GM21529 (cell line): ENCODE data around the gene THAP10.
A peak's percentile ranks its signal among the peaks of the same experiment; 100 is the strongest.
"Not testable (repeated sequence)": the region's sequence is repeated elsewhere in the genome, so short reads cannot be mapped to it uniquely, and the experiment has no call there.

Experiments used
- ATAC-seq: cut with Tn5 transposase; IDR thresholded peaks from one replicate; pipeline ENCODE4 v1.9.1; 2021; ENCODE audit not compliant: unreplicated experiment

Gene THAP10

DNA sequence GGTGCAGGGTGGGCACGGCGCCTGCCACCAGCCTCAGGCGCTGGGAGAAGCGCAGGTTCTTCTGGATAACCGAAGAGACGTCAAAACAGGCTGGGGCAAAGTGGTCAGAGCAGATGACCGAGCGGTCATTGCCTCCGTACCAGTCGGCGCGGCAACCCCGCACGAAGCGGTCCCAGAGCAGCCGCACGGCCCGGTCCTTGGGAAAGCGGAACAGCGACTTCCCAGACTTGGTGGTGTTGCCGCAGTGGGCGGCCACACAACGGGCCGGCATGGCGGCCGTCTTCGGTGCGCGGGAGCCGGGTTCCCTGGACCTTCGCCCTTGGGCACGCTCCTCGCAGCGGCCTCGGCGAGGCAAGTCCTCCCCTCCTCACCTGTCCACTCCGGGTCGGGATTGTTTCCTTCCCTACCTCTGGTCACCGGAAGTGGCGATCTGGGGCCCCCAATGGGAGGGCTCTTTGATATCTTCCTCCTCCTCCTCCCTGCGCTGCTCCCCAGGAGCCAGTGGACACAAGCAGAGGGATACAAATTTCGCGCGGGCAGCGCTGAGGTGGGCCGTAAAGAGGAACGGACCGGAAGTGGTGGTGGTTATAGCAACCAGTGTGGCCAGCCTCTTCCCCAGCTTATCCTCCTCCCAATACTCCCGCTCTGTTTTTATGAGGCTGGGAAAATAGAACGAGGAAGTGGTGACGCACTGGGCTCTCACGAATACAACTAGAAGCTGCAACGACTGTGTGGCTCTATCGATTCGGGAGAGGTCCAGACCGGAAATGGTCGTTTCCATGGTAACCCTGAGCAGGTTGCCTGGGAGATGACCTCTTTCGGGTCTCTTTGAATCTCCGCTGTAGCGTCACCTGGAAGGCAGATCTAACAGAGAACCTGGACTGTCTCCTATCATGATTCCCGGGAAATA is at the start of gene THAP10, which contains the start of gene LRRC49:
Gene THAP10, minus strand, starts transcription at position 432 of the 910 bp plus-strand sequence. Its CDS starts 161 bp downstream, at position 271.
Gene LRRC49, plus strand, starts transcription at position 825 of the 910 bp plus-strand sequence. Its CDS starts 69 bp downstream, at position 894.
- ATAC-seq = peak; percentile 74

DNA sequence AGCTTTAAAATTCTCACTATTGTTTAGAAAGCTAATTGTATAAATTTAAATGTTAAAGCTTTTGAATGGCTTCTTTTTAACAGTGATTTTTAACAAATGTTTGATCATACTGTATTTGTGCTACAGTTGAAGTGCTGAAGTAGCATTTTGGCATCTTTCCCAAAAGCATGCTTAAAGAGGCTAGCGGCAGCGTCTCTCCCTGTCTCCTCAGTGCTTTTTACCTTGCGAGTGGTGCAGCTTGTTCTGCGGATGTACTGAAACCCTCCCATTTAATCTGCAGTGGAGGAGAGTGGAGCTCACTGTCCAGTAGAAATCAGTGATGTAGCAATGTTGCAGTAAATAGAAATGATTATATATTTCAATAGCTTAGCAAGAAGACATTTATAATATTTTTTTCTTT is 44.1 kb upstream of the THAP10 start:
- ATAC-seq = no peak

DNA sequence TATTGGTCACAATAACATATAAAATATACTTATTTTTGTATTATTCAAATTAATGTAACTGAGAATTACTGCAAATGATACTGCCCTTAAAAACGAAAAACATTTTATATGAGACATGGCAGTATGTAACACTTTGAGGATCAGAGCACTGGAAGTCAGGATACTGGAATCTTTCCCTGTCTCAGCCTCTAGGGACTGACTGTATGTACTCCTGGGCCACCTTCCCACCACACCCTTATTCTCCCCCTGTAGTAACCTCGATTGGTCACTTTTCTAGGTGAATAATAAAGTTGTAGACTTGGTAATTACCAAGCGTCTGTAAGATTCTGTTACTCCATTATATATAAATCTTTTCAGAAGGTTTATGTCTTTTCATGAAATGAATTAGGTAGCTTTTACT is 43.4 kb upstream of the THAP10 start:
- ATAC-seq = no peak

DNA sequence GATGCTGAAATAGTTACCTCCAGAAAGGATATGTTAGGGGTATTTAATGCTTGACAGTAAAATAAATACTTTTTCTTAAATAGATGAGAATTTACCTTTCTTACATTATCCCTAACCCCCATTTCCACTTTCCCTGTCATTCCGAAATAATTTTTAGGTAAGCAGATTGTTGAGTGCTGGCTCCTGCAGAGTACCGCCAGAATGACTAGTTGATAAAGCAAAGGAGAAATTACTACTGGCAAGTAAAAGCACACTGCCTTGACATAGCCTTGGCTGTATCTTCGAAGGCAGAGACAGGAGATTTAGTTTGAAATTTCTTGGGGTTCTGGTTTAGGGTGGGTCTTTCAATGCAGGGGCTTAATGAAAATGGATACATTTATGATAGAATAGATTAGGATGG is 41.2 kb upstream of the THAP10 start:
- no peak for ATAC-seq

DNA sequence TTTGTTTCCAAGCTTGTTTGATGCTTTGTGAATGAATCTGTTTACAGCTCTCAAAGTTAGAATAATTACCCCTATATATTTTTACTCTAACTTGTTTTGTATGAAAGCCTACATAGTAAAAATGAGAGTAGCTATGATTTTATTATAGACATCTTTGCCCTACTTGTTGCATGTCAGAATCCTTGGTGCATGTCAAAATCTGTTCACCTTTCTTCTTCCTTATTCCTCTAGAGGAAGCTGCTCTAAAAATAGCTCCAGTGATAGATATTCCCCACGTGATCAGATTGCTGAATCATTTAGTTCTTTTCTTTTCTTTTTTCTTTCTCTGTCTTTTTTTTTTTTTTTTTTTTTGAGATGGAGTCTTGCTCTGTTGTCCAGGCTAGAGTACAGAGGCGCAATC is 40.2 kb upstream of the THAP10 start:
- ATAC-seq = no peak

DNA sequence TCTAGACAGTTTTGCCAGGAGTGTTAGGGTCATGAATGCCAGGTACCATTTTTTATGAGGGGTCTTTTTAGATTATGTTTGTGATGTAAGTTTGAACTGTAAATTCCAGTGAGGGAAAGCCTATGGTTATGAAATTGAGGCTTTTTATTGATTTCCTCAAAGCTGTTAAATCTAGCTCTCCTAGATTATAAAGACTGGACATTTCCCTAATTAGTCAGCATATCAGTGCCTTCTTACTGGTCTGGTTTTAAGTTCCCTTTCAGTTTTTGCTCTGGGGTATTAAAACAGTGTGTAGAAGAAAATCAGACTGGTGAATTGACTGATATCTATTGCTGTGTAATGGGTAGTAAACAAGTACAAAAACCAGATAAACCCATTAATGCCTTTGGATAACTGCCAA is 39.6 kb upstream of the THAP10 start:
- ATAC-seq = no peak

DNA sequence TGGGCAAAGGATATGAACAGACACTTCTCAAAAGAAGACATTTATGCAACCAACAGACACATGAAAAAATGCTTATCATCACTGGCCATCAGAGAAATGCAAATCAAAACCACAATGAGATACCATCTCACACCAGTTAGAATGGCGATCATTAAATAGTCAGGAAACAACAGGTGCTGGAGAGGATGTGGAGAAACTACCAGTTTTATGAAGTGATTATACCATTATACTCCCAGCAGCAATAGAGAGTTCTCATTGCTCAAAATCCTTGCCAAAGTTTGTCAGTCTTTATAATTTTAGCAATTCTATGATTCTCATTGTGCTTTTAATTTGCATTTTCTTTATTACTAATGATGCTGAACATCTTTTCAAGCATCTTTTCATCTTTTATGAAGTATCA is 34.7 kb upstream of the THAP10 start:
- ATAC-seq = not testable (repeated sequence)

DNA sequence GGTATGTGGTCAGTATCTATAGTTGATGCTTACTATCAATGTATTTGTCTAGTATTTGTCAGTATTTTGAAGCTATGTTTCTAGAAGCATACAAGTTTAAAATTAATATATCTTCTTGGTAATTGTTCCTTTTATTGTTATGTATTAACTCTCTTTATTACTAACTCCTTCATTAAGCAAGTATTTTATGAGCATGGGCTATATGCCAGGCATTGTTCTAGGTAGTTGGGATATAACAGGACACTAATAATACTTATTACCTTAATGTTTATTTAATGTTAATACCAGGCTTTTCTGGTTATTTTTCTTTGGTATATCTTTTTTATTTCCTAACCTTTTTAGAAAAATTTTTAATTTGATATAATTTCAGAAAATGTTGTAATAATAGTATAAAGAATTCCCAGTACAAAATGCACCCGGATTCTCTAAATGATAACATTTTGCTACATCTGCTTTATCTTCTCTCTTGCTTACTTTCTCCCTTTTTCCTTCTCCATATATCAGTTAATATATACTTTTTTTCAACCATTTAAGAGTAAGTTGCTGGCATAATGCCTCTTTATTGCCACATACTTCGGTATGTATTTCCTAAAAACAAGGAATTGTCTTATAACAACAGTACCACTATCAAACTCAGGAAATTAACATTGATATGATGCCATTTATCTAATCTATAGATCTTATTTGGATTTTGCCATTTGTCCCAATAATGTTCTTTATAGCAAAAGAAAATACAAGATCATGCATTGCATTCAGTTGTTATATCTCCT is 31.3 kb upstream of the THAP10 start:
- no peak for ATAC-seq

DNA sequence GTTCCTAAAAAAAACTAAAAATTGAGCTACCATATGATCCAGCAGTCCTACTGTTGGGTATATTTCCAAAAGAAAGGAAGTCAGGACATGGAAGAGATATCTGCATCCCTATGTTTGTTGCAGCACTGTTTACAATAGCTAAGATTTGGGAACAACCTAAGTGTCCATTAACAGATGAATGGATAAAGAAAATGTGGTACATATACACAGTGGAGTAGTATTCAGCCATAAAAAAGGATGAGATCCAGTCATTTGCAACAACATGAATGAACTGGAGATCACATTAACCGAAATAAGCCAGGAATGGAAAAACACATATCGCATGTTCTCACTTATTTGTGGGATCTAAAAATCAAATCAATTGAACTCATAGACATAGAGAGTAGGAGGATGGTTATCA is 29.9 kb upstream of the THAP10 start:
- no peak for ATAC-seq

DNA sequence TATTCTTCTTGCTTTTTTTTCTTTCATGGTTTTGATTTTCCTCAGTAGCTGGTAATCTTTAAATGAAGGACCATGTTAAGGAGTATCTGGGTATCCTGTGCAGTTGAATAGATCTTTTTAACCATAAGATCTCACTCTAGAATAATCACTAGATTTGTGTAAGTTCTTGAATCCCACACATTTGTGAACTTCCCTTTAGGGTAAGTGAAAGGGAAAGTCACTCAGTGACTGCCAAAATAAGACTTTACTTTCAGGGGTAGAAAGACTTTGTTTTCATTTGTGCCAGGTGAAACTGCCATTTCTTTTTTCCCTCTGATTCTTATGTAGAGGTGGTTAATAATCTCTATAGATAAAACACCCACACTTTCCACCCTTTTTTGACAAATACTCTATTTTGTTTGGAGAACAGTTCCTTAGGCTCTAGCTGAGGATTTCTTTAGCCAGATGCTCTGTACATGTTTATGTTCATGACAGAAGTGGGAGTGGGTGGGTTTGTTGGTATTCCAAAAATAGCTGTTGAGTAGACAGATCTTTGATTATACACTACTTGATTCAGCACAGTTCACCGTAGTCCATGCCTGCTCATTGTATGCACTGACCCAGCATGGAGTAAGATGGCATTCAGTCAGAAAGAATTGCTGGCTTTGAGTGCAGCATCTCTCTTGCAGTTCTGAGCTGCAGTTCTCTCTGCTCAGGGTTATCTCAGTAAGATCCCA is 28.9 kb upstream of the THAP10 start:
- no peak for ATAC-seq

DNA sequence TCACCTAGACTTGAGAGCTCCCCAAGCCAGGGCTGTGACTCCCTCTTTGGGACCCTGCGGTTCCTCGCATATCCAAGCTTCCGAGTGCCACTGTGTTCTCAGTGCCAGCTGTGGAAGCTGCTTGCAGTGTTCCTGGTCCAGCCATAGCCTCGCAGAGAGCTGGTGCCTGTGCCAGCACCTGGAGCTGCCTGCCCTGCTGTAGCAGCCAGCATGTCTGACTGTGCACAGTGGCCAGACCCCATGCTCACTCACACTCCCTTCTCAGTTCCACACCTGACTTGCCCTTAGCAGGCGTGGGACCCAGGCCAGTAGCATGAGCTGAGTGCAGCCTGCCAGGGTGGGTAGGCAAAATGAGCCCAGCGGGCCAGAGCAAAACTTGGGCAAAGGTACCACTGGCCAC is 25.7 kb upstream of the THAP10 start:
- ATAC-seq = no peak

DNA sequence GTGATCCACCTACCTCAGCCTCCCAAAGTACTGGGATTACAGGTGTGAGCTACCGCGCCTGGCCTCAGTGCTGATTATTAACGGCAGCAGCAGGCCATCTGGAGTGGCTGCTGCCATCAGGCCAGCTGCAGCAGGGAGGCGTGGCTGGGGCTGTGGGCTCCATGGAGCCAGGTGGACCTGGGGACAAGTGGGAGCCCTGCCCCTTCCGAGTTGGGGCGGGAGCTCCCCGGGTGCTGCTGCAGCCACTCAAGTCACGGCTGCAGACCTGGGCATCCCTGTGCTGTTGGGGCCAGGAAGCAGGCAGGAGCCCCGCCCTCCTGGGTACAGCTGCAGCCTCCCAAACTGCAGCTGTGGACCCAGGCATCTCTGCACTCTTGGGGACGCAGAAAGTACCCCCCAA is 24.3 kb upstream of the THAP10 start:
- no peak for ATAC-seq

DNA sequence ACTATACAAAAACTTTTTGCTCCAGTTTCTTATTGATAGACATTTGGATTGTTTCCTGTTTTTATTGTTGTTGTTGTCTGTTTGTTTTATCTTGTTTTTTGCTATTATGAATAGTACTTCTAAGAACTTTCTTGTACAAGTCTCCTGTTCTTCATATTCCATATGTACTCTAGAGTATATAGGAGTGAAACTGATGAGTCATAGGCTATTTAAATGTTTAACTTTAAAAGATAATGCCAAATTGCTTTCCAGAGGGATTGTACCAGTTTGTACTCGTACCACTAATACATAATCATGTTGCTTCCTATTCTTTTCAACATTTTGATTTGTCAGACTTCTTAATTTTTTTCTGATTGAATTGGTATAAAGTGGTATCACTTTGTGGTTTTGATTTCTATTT is 20.0 kb upstream of the THAP10 start:
- no peak for ATAC-seq

DNA sequence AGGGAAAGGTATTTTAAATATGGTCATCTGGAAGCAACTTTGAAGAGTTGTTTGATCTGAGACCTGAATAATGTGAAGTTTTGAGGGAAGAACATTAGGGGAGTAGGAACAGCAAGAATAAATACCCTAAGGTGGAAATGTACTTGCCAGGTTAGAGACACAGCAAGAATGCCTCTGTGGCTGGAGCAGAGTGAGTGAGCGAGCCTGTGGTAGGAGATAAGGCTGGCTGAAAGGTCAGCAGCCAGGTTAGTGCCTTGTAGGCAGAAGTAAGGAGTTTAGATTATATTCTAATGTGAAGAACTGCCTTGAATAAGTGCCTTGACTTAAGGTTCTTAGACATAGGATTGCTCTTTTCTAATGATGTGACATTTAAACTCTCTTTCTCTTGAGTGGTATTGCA is 18.7 kb upstream of the THAP10 start:
- no peak for ATAC-seq

DNA sequence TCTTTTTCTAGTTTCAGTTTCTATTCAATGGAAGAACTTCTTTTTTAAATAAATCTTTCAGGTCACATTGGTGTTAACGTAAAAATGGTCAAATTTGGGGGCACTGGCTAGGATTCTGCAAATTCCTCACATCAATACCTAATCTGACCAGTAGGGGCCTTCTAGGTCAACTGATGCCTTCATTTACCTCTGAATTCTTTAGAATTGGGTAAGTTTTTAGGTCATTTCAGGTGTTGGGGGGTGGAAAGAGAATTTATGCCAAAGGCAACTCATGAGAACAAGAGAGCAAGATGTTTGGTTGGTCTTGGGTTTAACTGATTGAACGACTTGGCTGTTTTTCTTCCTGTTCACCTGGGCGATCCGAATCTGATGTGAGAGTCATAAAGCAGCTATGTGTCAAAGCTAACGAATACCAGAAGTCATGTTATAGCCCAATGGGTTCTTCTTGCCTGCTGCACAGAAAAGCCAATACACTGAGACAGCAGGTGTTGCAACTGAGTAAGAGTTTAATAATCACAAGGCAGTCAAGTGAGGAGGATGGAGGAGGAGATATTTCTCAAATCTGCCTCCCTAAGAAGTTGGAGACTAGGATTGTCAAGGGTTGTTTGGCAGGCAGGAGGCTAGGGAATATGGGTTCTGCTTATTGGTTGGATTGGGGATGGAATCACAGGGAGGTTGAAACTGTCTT is 15.7 kb upstream of the THAP10 start:
- ATAC-seq = no peak

DNA sequence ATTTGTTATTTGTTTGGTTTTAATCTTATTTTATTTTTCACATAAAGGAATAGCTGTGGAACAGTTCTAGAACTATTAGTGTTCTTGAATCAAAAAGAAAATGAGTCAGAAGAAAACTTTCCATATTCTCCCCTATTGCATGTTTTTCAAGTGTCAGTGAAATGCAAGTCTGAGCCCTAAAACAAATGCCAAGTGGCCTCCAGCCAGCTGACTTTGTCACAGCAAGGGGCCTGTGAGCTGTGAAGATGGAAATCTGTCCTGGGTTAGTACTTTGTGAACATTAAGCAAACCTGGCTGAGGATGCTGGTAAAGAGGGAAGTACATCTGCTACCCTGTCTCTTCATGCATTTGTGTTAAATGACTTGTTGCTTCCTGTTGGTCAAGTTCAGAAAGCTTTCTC is 14.6 kb upstream of the THAP10 start:
- ATAC-seq = no peak

DNA sequence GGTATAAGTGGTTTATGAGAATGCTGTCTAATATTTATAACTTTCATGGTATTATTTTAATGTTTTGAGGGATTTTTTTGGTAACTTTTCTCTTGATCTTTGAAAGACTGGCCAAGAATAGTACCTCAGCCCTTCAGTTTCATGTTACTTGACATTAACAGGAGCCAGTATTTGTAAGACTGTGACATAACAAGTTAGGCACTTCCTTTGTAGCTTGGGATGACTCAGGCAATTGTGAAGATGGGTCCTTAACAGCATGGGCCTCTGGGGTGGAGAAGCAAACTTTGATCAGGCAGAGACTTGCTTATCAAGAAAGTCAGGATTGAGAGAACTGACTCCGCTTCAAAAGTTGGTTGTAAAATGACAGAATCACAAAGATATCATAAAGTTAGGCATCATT is 9.9 kb upstream of the THAP10 start:
- ATAC-seq = no peak

DNA sequence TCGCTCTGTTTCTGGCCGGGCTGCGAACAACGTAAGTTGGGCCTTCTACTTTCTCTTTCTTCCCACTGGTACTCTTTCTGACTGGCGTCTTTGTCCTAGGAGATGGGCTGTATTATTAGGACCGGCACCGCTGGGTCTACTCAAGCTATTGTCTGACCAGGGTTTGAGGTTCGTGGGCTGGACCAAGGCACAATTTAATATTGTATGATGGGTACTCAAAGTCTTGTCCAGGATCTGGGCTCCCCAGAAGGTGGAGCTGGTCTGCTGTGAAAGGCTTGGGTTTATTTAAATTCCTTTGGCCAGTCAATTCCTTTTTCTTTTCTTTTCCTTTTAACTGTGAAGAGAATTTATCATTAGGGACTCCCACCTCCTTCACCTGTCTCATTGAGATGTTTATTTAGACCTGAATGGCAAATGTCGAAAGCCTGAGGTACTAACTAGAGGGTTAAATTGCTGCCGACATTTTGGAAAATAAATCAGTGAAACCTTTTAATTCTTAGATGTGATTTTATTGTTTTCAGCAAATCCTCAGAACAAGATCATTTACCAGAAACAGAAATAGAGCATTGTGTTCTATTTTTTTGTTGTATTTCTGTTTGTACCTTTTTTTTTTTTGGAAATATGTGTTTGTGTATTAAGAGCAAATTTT is 803 bp upstream of the THAP10 start:
- peak; percentile 19 for ATAC-seq

DNA sequence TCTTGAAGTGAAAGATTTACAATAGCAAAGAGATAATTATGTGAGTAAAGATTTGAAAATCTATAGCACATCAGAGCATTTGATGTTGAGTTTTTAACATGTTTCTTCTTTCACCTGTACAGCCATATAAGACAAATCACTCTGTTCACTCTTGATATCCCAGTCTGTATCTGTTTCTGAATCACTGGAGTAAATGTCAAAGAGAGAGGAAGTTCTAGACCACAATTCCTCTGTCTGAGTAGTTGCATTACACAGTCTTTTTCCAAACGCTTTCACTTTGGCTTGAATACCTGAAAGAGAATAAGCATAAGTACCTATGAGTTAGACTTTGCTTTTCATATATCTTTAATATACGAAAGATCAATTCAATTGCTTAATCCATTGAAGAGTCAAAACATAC is 9.9 kb downstream of the THAP10 start:
- ATAC-seq = no peak

DNA sequence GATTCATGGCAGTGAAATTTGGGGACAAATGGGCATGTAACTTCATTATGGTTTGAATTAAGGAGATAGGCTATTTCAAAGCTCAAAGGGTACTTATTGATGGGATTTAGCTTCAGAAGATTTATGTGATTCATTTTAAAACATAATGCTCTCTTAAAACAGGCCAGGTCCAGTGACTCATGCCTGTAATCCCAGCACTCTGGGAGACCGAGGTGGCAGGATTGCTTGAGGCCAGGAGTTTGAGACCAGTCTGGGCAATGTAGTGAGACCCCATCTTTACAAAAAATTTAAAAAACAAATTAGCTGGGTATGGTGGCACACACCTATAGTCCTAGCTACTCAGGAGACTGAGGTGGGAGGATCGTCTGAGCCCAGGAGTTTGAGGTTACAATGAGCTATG is 11.5 kb downstream of the THAP10 start:
- no peak for ATAC-seq
